GM10248 (cell line): ENCODE results near the gene EEFSEC.

Experiments
- CTCF ChIA-PET: fragments of 300-600 bp; sonication (Branson Sonifier 250); formaldehyde crosslinking; extraction: SDS; loops from one replicate; lab custom pipeline; 2021; ENCODE audit warnings: antibody characterized with exemption; lab: Yijun Ruan, JAX
- POLR2A ChIA-PET: fragments of 350-650 bp; sonication (Branson Sonifier 250); formaldehyde crosslinking; extraction: SDS; loops from one replicate; lab custom pipeline; 2020; ENCODE audit warnings: antibody characterized with exemption; lab: Yijun Ruan, JAX
- DNase-seq: peaks from one replicate; pipeline ENCODE4 v3.0.0; 2012; ENCODE audit errors: extremely low spot score
- TF ChIP-seq, protein P1 (sequence below): IDR thresholded peaks from 2 replicates; pipeline ENCODE4 v1.5.1; 2012; ENCODE audit warnings: mild to moderate bottlenecking, low read depth; ENCODE audit errors: extremely low read depth, missing control alignments, control extremely low read depth

EEFSEC gene

DNA sequence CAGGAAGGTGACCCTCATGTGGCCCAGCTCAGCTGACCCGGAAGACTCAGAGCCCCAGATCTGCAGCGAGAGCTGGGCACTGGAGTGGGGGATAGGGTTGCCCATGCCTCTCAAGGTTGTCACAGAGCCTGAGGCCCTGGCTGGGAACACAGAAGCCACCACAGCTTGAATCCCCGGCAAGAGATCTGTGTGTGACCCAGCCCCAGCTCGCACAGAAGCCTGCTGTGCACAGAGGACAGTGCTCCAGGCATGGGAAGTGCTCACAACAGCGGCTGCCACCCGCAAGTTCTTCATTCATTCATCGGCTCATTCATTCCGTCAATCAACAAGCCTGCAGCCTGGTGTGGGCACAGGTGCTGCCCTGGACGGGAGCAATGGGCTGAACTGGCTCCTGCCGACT lies 277.0 kb downstream of the EEFSEC start:
- CTCF ChIA-PET, result interaction anchor here (0.9 to 1.7 kb wide), 3 partner anchors 73 to 178 kb away, joined by 3 to 4 read pairs (median 3); no protein-coding TSS in a partner anchor

DNA sequence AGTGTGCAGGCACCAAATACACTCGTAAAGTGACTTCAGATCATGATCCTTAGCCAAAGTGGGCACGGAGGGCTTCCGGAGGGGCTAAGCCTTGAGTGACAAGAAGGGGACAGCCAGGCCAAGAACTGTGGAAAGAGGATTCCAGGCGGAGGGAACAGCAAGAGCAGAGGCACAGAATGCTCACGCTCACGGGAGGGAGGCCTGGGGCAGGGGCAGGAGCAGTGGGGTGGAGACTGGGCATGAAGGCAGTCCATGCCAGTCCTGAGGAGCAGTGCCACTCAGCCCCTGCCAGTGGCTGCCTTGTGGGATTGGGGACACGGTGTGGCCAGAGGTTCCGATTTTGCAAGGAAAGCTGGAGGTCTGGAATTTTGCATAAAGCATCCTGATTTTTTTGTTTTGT lies 277.4 kb downstream of the EEFSEC start:
- TF ChIP-seq, protein P1, sequence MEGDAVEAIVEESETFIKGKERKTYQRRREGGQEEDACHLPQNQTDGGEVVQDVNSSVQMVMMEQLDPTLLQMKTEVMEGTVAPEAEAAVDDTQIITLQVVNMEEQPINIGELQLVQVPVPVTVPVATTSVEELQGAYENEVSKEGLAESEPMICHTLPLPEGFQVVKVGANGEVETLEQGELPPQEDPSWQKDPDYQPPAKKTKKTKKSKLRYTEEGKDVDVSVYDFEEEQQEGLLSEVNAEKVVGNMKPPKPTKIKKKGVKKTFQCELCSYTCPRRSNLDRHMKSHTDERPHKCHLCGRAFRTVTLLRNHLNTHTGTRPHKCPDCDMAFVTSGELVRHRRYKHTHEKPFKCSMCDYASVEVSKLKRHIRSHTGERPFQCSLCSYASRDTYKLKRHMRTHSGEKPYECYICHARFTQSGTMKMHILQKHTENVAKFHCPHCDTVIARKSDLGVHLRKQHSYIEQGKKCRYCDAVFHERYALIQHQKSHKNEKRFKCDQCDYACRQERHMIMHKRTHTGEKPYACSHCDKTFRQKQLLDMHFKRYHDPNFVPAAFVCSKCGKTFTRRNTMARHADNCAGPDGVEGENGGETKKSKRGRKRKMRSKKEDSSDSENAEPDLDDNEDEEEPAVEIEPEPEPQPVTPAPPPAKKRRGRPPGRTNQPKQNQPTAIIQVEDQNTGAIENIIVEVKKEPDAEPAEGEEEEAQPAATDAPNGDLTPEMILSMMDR, result no peak
- POLR2A ChIA-PET, result no interaction called here
- no peak for DNase-seq
- CTCF ChIA-PET, result interaction anchor here (1.2 to 1.7 kb wide), 2 partner anchors 151 to 178 kb away, joined by 3 to 4 read pairs; no protein-coding TSS in a partner anchor

More for the DNA sequence above, 277.0 kb downstream of the EEFSEC start:
- POLR2A ChIA-PET, result no interaction called here
- TF ChIP-seq, protein P1, result no peak
- no peak for DNase-seq

DNA sequence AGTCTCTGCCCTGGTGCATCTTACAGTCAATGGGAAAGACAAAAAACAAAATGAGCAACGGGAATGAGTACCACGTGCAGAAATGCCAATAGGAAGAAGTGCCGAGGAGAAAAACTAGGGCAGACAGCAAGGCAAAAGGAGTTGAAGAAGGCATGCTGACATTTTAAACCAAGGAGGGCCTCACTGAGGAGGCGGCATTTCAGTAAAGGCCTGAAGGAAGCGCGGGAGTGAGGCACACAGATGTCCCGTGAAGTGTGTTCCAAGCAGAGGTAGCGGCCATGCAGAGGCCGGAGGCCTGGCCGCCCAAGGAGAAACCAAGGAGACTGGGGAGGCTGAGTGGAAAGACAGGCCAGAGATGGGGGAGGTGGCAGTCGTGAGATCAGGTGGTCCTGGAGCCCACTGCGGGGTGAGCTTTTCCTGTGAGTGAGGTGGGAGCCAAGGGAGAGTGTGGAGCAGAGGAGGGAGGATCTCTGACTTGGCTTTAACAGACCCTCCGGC lies 278.6 kb downstream of the EEFSEC start:
- TF ChIP-seq, protein P1, result no peak
- ChIA-PET CTCF (no interaction called here), POLR2A (no interaction called here)
- DNase-seq, result no peak

DNA sequence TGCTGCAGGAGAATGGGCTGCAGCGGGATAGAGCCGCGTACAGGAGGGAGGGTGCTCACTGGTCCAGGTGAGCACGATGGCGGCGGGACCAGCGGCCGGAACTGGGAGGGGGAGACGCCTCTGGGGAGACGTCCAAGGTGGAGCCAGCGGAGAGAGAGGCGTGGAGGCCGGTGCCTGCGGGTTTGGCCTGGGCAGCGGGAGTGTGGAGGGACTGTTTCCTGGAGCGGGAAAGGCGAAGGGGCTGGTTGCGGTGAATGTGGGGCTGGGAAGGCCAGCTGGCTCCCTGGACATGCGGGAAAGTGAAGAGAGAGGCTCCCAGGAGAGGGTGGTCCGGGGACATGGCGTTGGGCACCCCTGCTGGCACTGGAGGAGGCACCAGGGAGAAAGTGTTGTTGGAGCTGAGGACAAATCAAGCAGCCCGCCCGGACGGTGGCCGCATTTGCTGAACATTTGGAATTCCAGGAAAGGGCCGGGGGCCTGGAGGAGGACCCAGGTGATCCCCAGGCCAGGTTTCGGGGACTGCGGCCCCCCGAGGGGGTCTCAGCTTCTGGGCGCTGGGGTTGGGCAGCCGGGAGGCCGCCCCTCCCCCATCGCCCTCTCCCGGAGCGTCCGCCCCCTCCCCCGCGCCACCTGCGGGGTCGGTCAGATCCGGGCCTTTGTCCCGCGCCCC lies 279.2 kb downstream of the EEFSEC start:
- TF ChIP-seq, protein P1, result no peak
- POLR2A ChIA-PET, result no interaction called here
- CTCF ChIA-PET, result no interaction called here
- DNase-seq, result no peak

DNA sequence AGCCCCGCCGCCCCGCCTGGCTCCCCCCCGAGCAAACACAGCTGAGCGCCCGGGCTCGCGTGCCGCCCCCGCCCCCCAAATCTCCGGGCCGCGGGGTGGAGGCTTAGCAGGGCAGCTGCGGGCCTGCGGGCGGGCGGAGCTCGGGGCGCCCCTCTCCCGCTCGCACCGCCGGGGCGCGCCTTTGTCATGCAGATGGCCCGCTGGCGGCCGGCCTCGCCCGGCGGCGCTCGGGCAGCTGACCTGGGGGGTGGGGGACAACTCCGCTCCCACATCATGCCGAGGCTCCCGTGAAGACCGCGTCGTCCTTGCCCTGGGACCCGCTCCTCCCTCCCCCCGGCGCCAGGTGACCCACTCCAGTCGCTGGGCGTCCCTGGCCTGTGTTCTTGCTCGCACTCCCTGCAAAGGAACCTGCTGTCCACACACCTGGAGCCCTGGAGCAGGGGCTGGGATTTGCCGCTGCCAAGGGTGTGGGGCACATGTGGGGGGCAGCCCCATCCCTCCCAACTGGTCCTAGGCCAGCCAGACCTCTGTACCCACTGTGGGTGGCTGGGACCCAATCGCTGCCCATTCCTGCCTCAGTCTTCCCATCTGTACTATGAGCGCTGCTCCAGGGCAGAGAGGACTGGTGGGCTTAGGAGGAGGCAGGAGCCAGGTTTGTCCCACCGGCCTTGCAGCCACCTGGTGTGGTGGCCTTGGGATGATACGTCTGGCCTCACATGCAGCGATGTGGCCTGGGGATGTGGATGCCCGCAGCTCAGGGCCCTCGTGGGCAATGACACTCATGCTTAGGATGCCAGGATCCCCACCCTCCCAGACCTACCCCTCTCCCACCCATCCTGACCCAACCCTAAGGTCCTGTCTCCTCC lies 279.9 kb downstream of the EEFSEC start:
- CTCF ChIA-PET, result interaction anchor here (3.6 kb wide), 1 partner anchor 8 kb away, joined by 18 read pairs; no protein-coding TSS in a partner anchor
- POLR2A ChIA-PET, result no interaction called here
- no peak for DNase-seq
- TF ChIP-seq, protein P1, result no peak

DNA sequence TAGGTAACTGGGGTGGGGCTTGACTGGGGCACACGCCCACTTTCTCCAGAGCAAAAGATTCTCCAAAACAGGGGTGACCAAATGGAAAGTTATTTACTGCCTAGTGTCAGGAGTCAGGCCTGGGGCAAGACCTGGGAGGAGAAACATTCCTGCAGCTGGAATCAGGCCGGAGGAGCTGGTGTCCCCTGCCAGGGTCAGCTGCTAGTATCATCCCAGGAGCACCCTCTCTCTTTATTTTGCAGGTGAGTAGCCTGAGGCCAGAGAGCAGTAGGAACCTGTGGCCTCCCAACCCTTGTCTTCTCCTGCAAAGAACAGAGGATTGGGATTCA lies 280.5 kb downstream of the EEFSEC start:
- TF ChIP-seq, protein P1, result no peak
- POLR2A ChIA-PET, result no interaction called here
- no peak for DNase-seq
- CTCF ChIA-PET, result interaction anchor here (1.1 to 3.6 kb wide), 2 partner anchors 8 to 74 kb away, joined by 3 to 18 read pairs; no protein-coding TSS in a partner anchor
